ENCODE data around the gene KCNAB1.

- TF ChIP-seq, protein P1, sequence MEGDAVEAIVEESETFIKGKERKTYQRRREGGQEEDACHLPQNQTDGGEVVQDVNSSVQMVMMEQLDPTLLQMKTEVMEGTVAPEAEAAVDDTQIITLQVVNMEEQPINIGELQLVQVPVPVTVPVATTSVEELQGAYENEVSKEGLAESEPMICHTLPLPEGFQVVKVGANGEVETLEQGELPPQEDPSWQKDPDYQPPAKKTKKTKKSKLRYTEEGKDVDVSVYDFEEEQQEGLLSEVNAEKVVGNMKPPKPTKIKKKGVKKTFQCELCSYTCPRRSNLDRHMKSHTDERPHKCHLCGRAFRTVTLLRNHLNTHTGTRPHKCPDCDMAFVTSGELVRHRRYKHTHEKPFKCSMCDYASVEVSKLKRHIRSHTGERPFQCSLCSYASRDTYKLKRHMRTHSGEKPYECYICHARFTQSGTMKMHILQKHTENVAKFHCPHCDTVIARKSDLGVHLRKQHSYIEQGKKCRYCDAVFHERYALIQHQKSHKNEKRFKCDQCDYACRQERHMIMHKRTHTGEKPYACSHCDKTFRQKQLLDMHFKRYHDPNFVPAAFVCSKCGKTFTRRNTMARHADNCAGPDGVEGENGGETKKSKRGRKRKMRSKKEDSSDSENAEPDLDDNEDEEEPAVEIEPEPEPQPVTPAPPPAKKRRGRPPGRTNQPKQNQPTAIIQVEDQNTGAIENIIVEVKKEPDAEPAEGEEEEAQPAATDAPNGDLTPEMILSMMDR (optimal IDR thresholded peaks at IDR 0.05 in 1 of 3, IDR thresholded peaks at IDR 0.05 in 1 of 3, conservative IDR thresholded peaks at IDR 0.05 in 1 of 3; ENCODE audit: extremely low read depth in 1 of 3, insufficient read depth in 2 of 3, low read length in 3 of 3) = no peak
- no peak for TF ChIP-seq EZH2 (IDR thresholded peaks at IDR 0.05; ENCODE audit: low read length)
Measured at GRCh38 chr3:156176629-156177210, 56.3 kb downstream of the KCNAB1 start.

All from keratinocyte (primary cell).